H1 (cell line): ENCODE results near the gene EFNA3. TPM values are rescaled to one million over a fixed set of nuclear protein-coding genes. Genes with fewer than 3 reads are reported as not detected.

ENCODE experiments used
- ATF2 ChIP-seq: IDR thresholded peaks from 2 replicates; pipeline ENCODE4 v1.6.1; 2012; ENCODE audit warnings: low read length, inconsistent platforms
- CHD2 ChIP-seq: IDR thresholded peaks from 2 replicates; pipeline ENCODE4 v1.6.1; 2012; ENCODE audit warnings: low read length, improper control_type of control experiment
- CHD7 ChIP-seq: fragments of 300-600 bp; sonication (generic); IDR thresholded peaks from 2 replicates; pipeline ENCODE4 v1.7.1; 2012; ENCODE audit warnings: low read length, moderate library complexity, mild to moderate bottlenecking, inconsistent platforms; ENCODE audit not compliant: insufficient replicate concordance
- MAX ChIP-seq: IDR thresholded peaks from 2 replicates; pipeline ENCODE4 v1.6.1; 2012; ENCODE audit warnings: inconsistent platforms
- NRF1 ChIP-seq: IDR thresholded peaks from 2 replicates; pipeline ENCODE4 v1.6.1; 2011; ENCODE audit warnings: mild to moderate bottlenecking, low read depth, low read length, improper control_type of control experiment
- POU5F1 ChIP-seq: IDR thresholded peaks from 2 replicates; pipeline ENCODE4 v1.6.1; 2011; ENCODE audit warnings: low read depth, mild to moderate bottlenecking, low read length, moderate library complexity
- ZNF274 ChIP-seq: IDR thresholded peaks from 2 replicates; pipeline ENCODE4 v1.7.0; 2012; ENCODE audit warnings: low read length, borderline replicate concordance; ENCODE audit errors: extremely low read depth
- polyA plus RNA-seq, 7 experiments: library from polyadenylated mRNA; depleted of rRNA in 3 of 7; stranded (reverse) in 5 of 7; unstranded in 2 of 7; fragments of >200 nt in 5 of 7; fragments of 200-250 nt in 2 of 7; gene quantifications; 1 replicate in 5 of 7; 2 replicates in 1 of 7; 4 replicates in 1 of 7; pipeline versions ENCODE4 v1.2.1 to v1.2.3, GENCODE V29; 2011 to 2013; ENCODE audit warnings: missing spikeins in 2 of 7, mixed read lengths in 2 of 7
- total RNA-seq: library from RNA; stranded (reverse); fragmentation: NEBNext Ultra II Directional; extraction: Animal tissue kit (Norgen Biotek cat#: 25700); gene quantifications from 2 replicates; pipeline ENCODE4 v1.2.1, GENCODE V29; 2021

The EFNA3 gene
- total and polyA plus RNA-seq, 2 of the 8 experiments (the other 6 are each of a cell fraction or from before 2014, with no cell fraction given), result 10.8 to 13.8 TPM

- no peak for TF ChIP-seq CHD7
- TF ChIP-seq MAX, result peak; percentile 98
- TF ChIP-seq ATF2, result no peak
- no peak for TF ChIP-seq CHD2
- no peak for TF ChIP-seq ZNF274
- TF ChIP-seq NRF1, result no peak
- TF ChIP-seq POU5F1, result no peak
Observed at GRCh38 chr1:155091071-155092051, 12.7 kb downstream of the EFNA3 start (continued).
